Mucosa of stomach (tissue), 1 donor: ENCODE results near the gene STX10.

Experiments
- H3K27me3 ChIP-seq: one replicate; pipeline ENCODE4 v1.7.0; 2013; ENCODE audit warnings: mild to moderate bottlenecking, low read length; ENCODE audit not compliant: control insufficient read depth, insufficient read depth
- H3K36me3 ChIP-seq: one replicate; pipeline ENCODE4 v1.7.0; 2013; ENCODE audit warnings: low read length; ENCODE audit not compliant: control insufficient read depth, insufficient read depth
- H3K4me1 ChIP-seq: one replicate; pipeline ENCODE4 v1.7.0; 2013; ENCODE audit warnings: mild to moderate bottlenecking, low read length; ENCODE audit not compliant: control insufficient read depth, insufficient read depth
- H3K4me3 ChIP-seq: one replicate; pipeline ENCODE4 v1.7.0; 2013; ENCODE audit warnings: low read length
- H3K9ac ChIP-seq: one replicate; pipeline ENCODE4 v1.7.0; 2013; ENCODE audit warnings: mild to moderate bottlenecking, low read length, moderate library complexity
- H3K9me3 ChIP-seq: one replicate; pipeline ENCODE4 v1.7.0; 2013; ENCODE audit warnings: mild to moderate bottlenecking, low read length, moderate library complexity; ENCODE audit not compliant: control insufficient read depth
- donor health status: Pancreatic carcinoma.

Gene STX10

GRCh38 chr19:13133241-13133870 is 16.8 kb downstream of the STX10 start:
- no peak overlapping the region for H3K9ac ChIP-seq
- no peaks in the 10 kb centered on the region for H3K27me3 ChIP-seq
- H3K4me1 ChIP-seq, result peaks cover 5% of the 10 kb centered on the region
- H3K36me3 ChIP-seq, result no peaks in the 10 kb centered on the region
- no peaks in the 10 kb centered on the region for H3K9me3 ChIP-seq
- H3K4me3 ChIP-seq, result no peak overlapping the region

- no peak overlapping the region for H3K9ac ChIP-seq
- no peaks in the 10 kb centered on the region for H3K9me3 ChIP-seq
- H3K36me3 ChIP-seq, result no peaks in the 10 kb centered on the region
- H3K4me1 ChIP-seq, result peaks cover 7% of the 10 kb centered on the region
- no peaks in the 10 kb centered on the region for H3K27me3 ChIP-seq
- no peak overlapping the region for H3K4me3 ChIP-seq
Measured at GRCh38 chr19:13132471-13133180, 17.5 kb downstream of the STX10 start.

GRCh38 chr19:13130886-13131490 is 19.2 kb downstream of the STX10 start:
- Histone ChIP-seq H3K4me1 (peaks cover 7% of the 10 kb centered on the region), H3K9ac (no peak overlapping the region), H3K36me3 (no peaks in the 10 kb centered on the region), H3K9me3 (no peaks in the 10 kb centered on the region), H3K27me3 (no peaks in the 10 kb centered on the region), H3K4me3 (no peak overlapping the region)

DNA sequence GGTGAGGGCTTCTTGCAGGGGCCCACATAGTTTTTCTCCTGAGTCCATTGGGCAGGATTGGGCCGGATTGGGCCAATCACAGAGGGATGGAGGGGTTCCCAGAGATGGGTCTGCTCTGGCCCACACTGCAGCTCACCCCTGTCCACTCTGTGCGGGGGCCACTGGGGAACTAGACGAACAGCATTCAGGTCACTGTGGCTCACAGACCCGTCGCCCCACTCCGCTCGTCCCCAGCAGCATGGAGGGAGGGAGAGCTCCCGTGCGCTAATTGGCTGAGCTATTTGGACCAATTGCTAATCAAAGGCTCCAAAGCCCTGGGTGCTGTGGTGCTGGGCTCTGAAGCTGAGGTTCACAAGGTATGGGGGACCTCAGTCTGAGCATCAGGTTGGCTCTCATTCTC is 20.8 kb downstream of the STX10 start:
- no peaks in the 10 kb centered on the region for H3K9me3 ChIP-seq
- H3K36me3 ChIP-seq, result no peaks in the 10 kb centered on the region
- no peak overlapping the region for H3K9ac ChIP-seq

DNA sequence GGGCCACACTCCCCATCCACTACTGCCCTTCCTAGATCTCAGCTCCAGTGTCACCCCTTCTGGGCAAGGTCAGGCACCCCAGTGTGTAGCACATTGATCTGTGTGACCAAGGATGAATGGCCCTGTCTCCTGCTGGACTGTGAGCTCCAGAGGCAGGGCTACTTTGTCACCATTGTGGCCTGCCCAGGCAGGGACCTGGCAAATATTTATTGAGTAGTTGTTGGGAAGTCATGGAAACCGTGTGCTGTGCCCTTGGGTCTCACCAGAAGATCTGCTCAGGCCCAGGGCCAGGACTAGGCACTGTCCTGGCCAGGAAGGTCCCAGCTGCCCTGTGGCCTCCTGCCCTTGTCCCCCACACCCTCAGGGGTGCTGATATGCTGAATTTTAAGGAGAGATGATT is 21.6 kb downstream of the STX10 start:
- Histone ChIP-seq H3K9ac (no peak overlapping the region), H3K4me1 (peaks cover 7% of the 10 kb centered on the region), H3K36me3 (no peaks in the 10 kb centered on the region), H3K4me3 (no peak overlapping the region), H3K27me3 (no peaks in the 10 kb centered on the region), H3K9me3 (no peaks in the 10 kb centered on the region)

More for the DNA sequence above, 20.8 kb downstream of the STX10 start:
- peaks cover 7% of the 10 kb centered on the region for H3K4me1 ChIP-seq
- no peaks in the 10 kb centered on the region for H3K27me3 ChIP-seq
- H3K4me3 ChIP-seq, result no peak overlapping the region

- Histone ChIP-seq H3K4me3 (no peak overlapping the region), H3K9me3 (no peaks in the 10 kb centered on the region), H3K36me3 (no peaks in the 10 kb centered on the region), H3K4me1 (peaks cover 7% of the 10 kb centered on the region), H3K9ac (no peak overlapping the region), H3K27me3 (no peaks in the 10 kb centered on the region)
Measured at GRCh38 chr19:13127811-13128575, 22.2 kb downstream of the STX10 start.

DNA sequence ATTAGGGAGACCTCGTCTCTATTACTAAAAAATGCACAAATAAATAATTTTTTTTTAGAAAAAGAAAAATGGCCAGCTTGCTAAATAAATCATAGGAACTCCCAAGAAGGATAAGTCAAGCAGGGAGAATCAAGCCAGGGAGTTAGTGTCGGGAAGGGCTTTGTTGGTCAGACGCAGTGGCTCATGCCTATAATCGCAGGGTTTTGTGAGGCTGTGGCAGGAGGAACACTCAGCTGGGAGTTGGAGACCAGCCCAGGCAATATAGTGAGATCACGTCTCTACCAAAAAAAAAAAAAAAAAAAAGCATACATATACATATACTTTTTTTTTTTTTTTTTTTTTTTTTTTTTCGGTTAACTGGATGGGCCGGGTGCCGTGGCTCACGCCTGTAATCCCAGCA is 23.1 kb downstream of the STX10 start:
- Histone ChIP-seq H3K9me3 (no peaks in the 10 kb centered on the region), H3K4me3 (no peak overlapping the region), H3K4me1 (peaks cover 7% of the 10 kb centered on the region), H3K27me3 (no peaks in the 10 kb centered on the region), H3K36me3 (no peaks in the 10 kb centered on the region), H3K9ac (no peak overlapping the region)

DNA sequence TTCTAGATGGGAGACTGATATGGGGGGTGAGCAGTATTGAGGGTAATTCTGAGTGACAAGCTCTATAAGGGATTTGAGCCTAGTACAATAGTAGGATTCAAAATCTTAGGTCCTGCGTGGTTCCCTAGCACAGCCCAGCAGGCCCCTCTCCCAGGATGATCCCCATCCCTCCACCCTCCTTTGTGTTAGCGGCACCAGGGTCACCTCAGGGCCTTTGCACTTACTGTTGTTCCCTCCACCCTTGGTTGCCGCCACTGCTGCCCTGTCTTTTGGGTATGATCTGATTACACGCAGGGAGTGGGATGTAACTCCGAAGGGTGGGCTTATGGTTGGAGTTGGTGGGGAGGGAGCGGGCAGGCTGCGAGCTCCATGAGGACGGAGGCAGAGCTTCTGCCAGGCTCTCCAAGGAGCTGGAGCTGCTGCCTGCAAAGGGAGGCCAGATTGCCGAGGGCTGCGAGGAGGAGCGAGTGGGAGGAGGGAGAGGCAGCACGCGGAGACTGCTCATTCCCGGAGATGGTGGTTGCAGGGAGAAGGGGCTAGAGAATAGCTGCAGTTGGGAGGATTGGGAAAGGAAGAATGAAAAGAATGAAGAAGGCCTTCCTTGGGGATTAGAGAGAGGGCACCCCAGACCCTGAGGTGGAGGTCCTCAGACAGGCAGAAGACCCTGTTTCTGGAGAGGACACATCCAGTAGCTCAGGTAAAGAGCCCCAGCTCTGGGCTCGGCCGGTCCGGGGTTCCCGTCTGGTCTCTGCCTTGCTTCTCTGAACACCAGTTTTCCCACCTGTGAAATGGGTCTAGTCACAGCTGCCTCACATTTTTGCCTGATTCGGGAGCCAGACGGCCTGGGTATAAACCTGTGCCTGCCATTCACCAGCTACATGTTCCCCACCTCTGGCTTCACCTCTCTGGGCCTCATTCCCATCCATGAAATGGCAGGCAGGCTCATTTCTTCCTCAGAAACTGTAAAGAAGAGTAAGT is 26.9 kb downstream of the STX10 start:
- H3K4me3 ChIP-seq, result no peak overlapping the region
- H3K36me3 ChIP-seq, result no peaks in the 10 kb centered on the region
- no peak overlapping the region for H3K9ac ChIP-seq
- no peaks in the 10 kb centered on the region for H3K27me3 ChIP-seq
- peaks cover 17% of the 10 kb centered on the region for H3K4me1 ChIP-seq
- H3K9me3 ChIP-seq, result no peaks in the 10 kb centered on the region

DNA sequence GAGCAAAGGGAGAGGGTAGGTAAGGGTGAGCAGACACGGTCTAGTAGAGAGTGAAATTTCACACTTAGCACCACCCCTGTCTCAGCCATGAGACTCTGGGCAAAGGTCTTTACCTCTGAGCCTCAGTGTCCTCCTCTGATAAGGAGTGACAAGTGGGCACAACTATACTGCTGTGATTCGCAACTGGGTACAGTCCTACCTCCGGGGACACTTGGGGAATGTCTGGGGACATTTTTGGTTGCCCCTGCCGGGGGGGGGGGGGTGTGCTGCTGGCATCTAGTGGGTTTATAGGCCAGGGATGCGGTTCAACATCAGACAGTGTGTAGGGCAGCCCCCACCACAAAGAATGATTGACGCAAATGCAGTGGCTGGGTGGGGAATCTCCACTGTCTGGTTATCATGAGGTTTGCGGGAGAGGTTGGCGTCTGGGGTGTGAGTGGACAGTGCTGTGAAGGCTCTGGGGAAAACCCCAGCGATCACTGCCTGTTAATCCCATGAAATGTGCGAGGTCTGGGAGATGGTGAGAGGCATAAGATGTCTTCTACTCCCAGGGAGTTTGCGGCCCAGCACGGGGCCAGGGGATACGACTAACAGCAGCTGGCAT is 27.8 kb downstream of the STX10 start:
- peaks cover 15% of the 10 kb centered on the region for H3K4me1 ChIP-seq
- H3K4me3 ChIP-seq, result no peak overlapping the region
- H3K36me3 ChIP-seq, result no peaks in the 10 kb centered on the region
- no peaks in the 10 kb centered on the region for H3K27me3 ChIP-seq
- no peak overlapping the region for H3K9ac ChIP-seq
- H3K9me3 ChIP-seq, result no peaks in the 10 kb centered on the region

DNA sequence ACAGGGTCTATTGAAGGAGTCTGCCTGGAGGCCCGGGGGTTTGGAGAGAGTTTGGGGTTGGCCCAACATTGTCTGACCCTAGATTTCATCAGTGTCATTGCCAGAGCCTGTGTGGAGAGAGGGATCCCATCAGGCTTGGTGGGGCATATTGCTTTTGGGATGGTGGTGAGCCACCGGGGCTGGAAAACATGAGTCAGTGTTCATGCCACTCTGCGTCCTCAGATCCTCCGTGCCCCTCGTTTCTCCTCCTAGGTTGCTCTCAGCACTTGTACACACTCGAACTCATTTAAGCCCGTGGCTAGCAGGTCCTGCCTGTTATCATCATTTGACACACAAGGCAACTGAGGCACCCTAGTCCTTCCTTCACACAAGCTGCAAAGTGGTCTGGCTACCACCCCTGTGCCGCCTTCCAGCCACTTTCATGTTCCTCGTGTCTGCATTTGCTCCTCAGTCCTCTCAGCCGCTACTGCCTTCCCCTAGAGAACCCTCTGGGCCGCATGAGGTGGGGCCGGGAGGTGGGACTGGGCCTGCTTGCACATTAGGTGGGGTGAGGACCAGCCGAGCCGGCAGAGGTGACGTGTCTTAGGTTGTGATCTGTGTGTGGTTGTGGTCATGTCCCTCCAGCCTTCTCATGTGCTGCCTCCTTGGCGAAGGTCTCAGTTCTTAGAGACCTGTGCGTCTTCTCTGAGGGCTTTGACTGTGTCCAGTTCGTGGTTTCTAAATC is 28.5 kb downstream of the STX10 start:
- Histone ChIP-seq H3K4me3 (no peak overlapping the region), H3K27me3 (no peaks in the 10 kb centered on the region), H3K4me1 (peaks cover 15% of the 10 kb centered on the region), H3K9me3 (no peaks in the 10 kb centered on the region), H3K9ac (no peak overlapping the region), H3K36me3 (no peaks in the 10 kb centered on the region)
